HEK293 (cell line): Measurements from ENCODE around the gene KCNB1.
A peak's percentile ranks its signal among the peaks of the same experiment; 100 is the strongest.

ENCODE experiments used
- CTCF ChIA-PET: fragments of 350-600 bp; formaldehyde crosslinking; extraction: SDS; loops from one replicate; lab custom pipeline; 2021; ENCODE audit warnings: antibody characterized with exemption; lab: Yijun Ruan, JAX
- POLR2A ChIA-PET: fragments of 300-600 bp; formaldehyde crosslinking; extraction: SDS; loops from one replicate; lab custom pipeline; 2020; ENCODE audit warnings: antibody characterized with exemption, inconsistent platforms; lab: Yijun Ruan, JAX
- H3K27ac ChIP-seq: fragments of 200-500 bp; sonication (Bioruptor generic); 2 replicates; pipeline ENCODE4 v1.5.1; 2014; ENCODE audit warnings: low read depth, low read length, control low read depth, inconsistent platforms; ENCODE audit errors: extremely low read depth
- H3K36me3 ChIP-seq, 2 experiments: fragments of 200-500 bp in 1 of 2; sonication (Bioruptor generic) in 1 of 2; 1 replicate in 1 of 2; 2 replicates in 1 of 2; pipeline ENCODE4 v1.5.1; 2014 to 2017; ENCODE audit warnings: inconsistent platforms in 2 of 2, low read length in 2 of 2; ENCODE audit not compliant: control insufficient read depth in 2 of 2, insufficient read depth in 1 of 2
- H3K4me1 ChIP-seq: fragments of 200-500 bp; sonication (Bioruptor generic); 2 replicates; pipeline ENCODE4 v1.5.1; 2014; ENCODE audit warnings: mild to moderate bottlenecking, low read length, inconsistent platforms; ENCODE audit not compliant: control insufficient read depth, insufficient read depth
- H3K4me3 ChIP-seq: 2 replicates; pipeline ENCODE4 v1.5.1; 2011; ENCODE audit warnings: low read depth, mild to moderate bottlenecking, control low read depth, low read length, moderate library complexity
- H3K9me3 ChIP-seq: fragments of 200-500 bp; sonication (Bioruptor generic); 2 replicates; pipeline ENCODE4 v1.5.1; 2014; ENCODE audit warnings: low read depth, low read length, inconsistent platforms; ENCODE audit not compliant: control insufficient read depth, insufficient read depth
- FEZF1 ChIP-seq: fragments of 450-650 bp; formaldehyde crosslinking; IDR thresholded peaks from 2 replicates; pipeline ENCODE4 v1.5.1; 2016; ENCODE audit warnings: missing biosample characterization, missing genetic modification characterization
- GLI2 ChIP-seq: fragments of 450-650 bp; formaldehyde crosslinking; IDR thresholded peaks from 2 replicates; pipeline ENCODE4; 2017; ENCODE audit warnings: missing biosample characterization, missing genetic modification characterization, low read depth, borderline replicate concordance
- GLIS1 ChIP-seq: fragments of 450-650 bp; formaldehyde crosslinking; IDR thresholded peaks from 2 replicates; pipeline ENCODE4 v1.5.1; 2016; ENCODE audit warnings: missing biosample characterization, missing genetic modification characterization
- KLF1 ChIP-seq: fragments of 450-650 bp; formaldehyde crosslinking; IDR thresholded peaks from 2 replicates; pipeline ENCODE4 v1.5.1; 2016; ENCODE audit warnings: missing biosample characterization, missing genetic modification characterization
- KLF9 ChIP-seq: fragments of 450-650 bp; formaldehyde crosslinking; IDR thresholded peaks from 2 replicates; pipeline ENCODE4 v1.5.1; 2016; ENCODE audit warnings: missing biosample characterization, missing genetic modification characterization, low read depth
- SP3 ChIP-seq: fragments of 450-650 bp; formaldehyde crosslinking; IDR thresholded peaks from 2 replicates; pipeline ENCODE4 v1.5.1; 2016; ENCODE audit warnings: missing biosample characterization, missing genetic modification characterization
- ZNF19 ChIP-seq: fragments of 450-650 bp; formaldehyde crosslinking; IDR thresholded peaks from 2 replicates; pipeline ENCODE4; 2016; ENCODE audit warnings: missing biosample characterization, missing genetic modification characterization, low read depth
- ZNF2 ChIP-seq: fragments of 450-650 bp; formaldehyde crosslinking; IDR thresholded peaks from 2 replicates; pipeline ENCODE4 v1.5.1; 2016; ENCODE audit warnings: missing biosample characterization, missing genetic modification characterization
- ZNF510 ChIP-seq: fragments of 450-650 bp; formaldehyde crosslinking; IDR thresholded peaks from 2 replicates; pipeline ENCODE4 v1.5.1; 2018; ENCODE audit warnings: mild to moderate bottlenecking, missing genetic modification characterization, missing biosample characterization; ENCODE audit not compliant: insufficient replicate concordance
- ZNF558 ChIP-seq: fragments of 450-650 bp; formaldehyde crosslinking; IDR thresholded peaks from 2 replicates; pipeline ENCODE4 v1.5.1; 2016; ENCODE audit warnings: missing biosample characterization, missing genetic modification characterization
- ZNF596 ChIP-seq: fragments of 450-650 bp; IDR thresholded peaks from 2 replicates; pipeline ENCODE4 v1.5.0; 2018; ENCODE audit warnings: missing biosample characterization, mild to moderate bottlenecking, missing genetic modification characterization, moderate library complexity
- ZNF600 ChIP-seq: fragments of 450-650 bp; formaldehyde crosslinking; IDR thresholded peaks from 2 replicates; pipeline ENCODE4 v1.5.1; 2016; ENCODE audit warnings: missing biosample characterization, missing genetic modification characterization
- ZNF654 ChIP-seq: fragments of 450-650 bp; formaldehyde crosslinking; IDR thresholded peaks from 2 replicates; pipeline ENCODE4 v1.5.1; 2016; ENCODE audit warnings: low read depth, missing biosample characterization, missing genetic modification characterization
- ZNF664 ChIP-seq: fragments of 450-650 bp; formaldehyde crosslinking; IDR thresholded peaks from 2 replicates; pipeline ENCODE4 v1.5.1; 2016; ENCODE audit warnings: missing biosample characterization, missing genetic modification characterization
- ZNF791 ChIP-seq: fragments of 450-650 bp; formaldehyde crosslinking; IDR thresholded peaks from 2 replicates; pipeline ENCODE4 v1.5.1; 2016; ENCODE audit warnings: missing biosample characterization, missing genetic modification characterization
- TF ChIP-seq, protein P1 (sequence below): fragments of 450-650 bp; formaldehyde crosslinking; IDR thresholded peaks from 2 replicates; pipeline ENCODE4 v1.5.1; 2016; ENCODE audit warnings: missing biosample characterization, missing genetic modification characterization
- TF ChIP-seq, protein P2 (sequence below): fragments of 450-650 bp; formaldehyde crosslinking; conservative IDR thresholded peaks from 2 replicates; pipeline ENCODE4 v1.5.1; 2016; ENCODE audit warnings: low read depth, missing biosample characterization, missing genetic modification characterization
- TF ChIP-seq, protein P3 (sequence below): fragments of 450-650 bp; formaldehyde crosslinking; IDR thresholded peaks from 2 replicates; pipeline ENCODE4 v1.5.1; 2016; ENCODE audit warnings: missing biosample characterization, missing genetic modification characterization, low read depth
- TF ChIP-seq, protein P4 (sequence below): fragments of 450-650 bp; formaldehyde crosslinking; IDR thresholded peaks from 2 replicates; pipeline ENCODE4 v1.5.1; 2016; ENCODE audit warnings: missing biosample characterization, missing genetic modification characterization
- TF ChIP-seq, protein P5 (sequence below): fragments of 450-650 bp; formaldehyde crosslinking; IDR thresholded peaks from 2 replicates; pipeline ENCODE4 v1.5.1; 2016; ENCODE audit warnings: missing biosample characterization, missing genetic modification characterization

KCNB1 gene

DNA sequence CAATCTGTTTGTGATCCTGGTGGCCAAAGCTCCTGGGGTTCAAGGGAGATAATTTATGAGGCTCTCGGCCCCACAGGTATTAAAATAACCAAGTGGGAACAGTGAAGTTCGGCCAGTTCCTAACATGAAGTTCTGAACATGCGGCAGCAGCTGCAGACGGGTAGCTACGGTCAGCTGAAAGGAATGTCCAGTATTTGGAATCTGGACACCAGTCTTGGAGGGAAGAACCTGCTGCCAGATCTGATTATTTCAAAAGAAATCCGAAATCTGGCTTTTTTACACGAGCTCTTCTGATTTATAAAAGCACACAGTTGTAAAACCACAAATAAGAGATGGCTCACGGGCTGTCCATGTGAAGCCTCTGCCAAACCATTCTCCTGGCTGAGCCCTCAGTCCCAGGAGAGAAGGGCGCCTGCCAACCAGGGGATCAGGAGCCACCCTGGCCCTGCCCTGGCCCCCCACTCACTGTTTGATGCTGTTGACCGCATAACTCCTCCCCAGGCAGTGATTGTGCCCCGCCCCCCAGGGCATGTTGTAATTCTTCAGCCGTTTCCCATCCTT is 28.2 kb upstream of the KCNB1 start:
- ChIA-PET CTCF (interaction anchor here (0.5 to 6.9 kb wide), 12 partner anchors 10 to 805 kb away, joined by 3 to 83 read pairs (median 3); no protein-coding TSS in a partner anchor), POLR2A (no interaction called here)
- H3K9me3 ChIP-seq, result no peaks in the 10 kb centered on the region

DNA sequence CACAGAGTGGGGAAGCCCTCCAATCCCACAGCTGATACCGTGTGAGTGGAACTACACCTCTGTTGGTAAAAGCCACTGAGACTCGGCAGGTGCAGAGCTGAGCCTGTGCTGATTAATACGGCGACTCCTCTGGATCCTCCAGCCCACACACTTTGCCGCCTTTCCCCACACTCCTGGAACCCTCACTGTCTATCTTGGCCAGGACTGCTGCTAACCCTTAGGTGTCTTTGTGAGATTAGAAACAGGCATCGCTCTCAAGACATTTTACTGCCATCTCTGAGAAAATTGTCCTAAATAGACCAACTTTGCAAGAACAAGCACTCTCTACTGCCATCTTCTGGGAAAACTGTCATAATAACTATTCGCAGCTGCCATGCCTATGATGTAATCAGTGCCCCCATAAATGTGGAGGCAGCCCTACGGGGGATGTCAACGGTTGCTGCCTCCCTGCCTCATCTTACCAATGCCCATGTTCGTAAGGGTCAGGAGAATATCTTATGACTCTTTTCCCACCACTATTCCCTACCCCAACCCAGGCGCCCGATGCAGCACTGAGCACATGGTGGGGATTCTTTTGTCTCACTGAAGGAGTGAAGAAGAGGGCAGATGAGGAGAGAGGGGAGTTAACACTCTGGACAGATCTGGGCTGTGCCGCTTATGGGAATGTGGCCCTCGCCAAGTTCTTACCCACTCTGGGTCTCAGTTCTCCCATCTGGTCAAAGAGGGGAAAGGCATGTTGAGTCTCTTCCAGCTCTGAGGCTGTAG is 26.1 kb upstream of the KCNB1 start:
- no peaks in the 10 kb centered on the region for H3K9me3 ChIP-seq
- CTCF ChIA-PET, result interaction anchor here (0.6 to 6.9 kb wide), 20 partner anchors 11 to 548 kb away, joined by 3 to 83 read pairs (median 4); partner anchors contain the start of gene KCNB1
- POLR2A ChIA-PET, result interaction anchor here (0.9 kb wide), 1 partner anchor 163 kb away, joined by 3 read pairs; no protein-coding TSS in a partner anchor
- H3K27ac ChIP-seq, result no peak overlapping the region
- H3K4me1 ChIP-seq, result no peaks in the 10 kb centered on the region
- no peak overlapping the region for H3K4me3 ChIP-seq
- H3K36me3 ChIP-seq, result no peaks in the 10 kb centered on the region
- TF ChIP-seq FEZF1 (tag by site-specific recombination) (no peak), SP3 (tag by site-specific recombination) (no peak), ZNF19 (tag by site-specific recombination) (no peak), ZNF558 (tag by site-specific recombination) (no peak), ZNF791 (no peak), ZNF596 (tag by site-specific recombination) (no peak), GLI2 (tag by site-specific recombination) (no peak), ZNF2 (tag by site-specific recombination) (no peak), ZNF510 (tag by site-specific recombination) (no peak), KLF1 (no peak), ZNF664 (no peak), ZNF654 (tag by site-specific recombination) (peak; percentile 89)
- TF ChIP-seq, protein P1, sequence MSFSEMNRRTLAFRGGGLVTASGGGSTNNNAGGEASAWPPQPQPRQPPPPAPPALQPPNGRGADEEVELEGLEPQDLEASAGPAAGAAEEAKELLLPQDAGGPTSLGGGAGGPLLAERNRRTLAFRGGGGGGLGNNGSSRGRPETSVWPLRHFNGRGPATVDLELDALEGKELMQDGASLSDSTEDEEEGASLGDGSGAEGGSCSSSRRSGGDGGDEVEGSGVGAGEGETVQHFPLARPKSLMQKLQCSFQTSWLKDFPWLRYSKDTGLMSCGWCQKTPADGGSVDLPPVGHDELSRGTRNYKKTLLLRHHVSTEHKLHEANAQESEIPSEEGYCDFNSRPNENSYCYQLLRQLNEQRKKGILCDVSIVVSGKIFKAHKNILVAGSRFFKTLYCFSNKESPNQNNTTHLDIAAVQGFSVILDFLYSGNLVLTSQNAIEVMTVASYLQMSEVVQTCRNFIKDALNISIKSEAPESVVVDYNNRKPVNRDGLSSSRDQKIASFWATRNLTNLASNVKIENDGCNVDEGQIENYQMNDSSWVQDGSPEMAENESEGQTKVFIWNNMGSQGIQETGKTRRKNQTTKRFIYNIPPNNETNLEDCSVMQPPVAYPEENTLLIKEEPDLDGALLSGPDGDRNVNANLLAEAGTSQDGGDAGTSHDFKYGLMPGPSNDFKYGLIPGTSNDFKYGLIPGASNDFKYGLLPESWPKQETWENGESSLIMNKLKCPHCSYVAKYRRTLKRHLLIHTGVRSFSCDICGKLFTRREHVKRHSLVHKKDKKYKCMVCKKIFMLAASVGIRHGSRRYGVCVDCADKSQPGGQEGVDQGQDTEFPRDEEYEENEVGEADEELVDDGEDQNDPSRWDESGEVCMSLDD (tag by site-specific recombination), result peak; percentile 57; the same call in 1 of the 2 replicates
- TF ChIP-seq, protein P2, sequence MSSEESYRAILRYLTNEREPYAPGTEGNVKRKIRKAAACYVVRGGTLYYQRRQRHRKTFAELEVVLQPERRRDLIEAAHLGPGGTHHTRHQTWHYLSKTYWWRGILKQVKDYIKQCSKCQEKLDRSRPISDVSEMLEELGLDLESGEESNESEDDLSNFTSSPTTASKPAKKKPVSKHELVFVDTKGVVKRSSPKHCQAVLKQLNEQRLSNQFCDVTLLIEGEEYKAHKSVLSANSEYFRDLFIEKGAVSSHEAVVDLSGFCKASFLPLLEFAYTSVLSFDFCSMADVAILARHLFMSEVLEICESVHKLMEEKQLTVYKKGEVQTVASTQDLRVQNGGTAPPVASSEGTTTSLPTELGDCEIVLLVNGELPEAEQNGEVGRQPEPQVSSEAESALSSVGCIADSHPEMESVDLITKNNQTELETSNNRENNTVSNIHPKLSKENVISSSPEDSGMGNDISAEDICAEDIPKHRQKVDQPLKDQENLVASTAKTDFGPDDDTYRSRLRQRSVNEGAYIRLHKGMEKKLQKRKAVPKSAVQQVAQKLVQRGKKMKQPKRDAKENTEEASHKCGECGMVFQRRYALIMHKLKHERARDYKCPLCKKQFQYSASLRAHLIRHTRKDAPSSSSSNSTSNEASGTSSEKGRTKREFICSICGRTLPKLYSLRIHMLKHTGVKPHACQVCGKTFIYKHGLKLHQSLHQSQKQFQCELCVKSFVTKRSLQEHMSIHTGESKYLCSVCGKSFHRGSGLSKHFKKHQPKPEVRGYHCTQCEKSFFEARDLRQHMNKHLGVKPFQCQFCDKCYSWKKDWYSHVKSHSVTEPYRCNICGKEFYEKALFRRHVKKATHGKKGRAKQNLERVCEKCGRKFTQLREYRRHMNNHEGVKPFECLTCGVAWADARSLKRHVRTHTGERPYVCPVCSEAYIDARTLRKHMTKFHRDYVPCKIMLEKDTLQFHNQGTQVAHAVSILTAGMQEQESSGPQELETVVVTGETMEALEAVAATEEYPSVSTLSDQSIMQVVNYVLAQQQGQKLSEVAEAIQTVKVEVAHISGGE (tag by site-specific recombination), result no peak
- TF ChIP-seq, protein P3, sequence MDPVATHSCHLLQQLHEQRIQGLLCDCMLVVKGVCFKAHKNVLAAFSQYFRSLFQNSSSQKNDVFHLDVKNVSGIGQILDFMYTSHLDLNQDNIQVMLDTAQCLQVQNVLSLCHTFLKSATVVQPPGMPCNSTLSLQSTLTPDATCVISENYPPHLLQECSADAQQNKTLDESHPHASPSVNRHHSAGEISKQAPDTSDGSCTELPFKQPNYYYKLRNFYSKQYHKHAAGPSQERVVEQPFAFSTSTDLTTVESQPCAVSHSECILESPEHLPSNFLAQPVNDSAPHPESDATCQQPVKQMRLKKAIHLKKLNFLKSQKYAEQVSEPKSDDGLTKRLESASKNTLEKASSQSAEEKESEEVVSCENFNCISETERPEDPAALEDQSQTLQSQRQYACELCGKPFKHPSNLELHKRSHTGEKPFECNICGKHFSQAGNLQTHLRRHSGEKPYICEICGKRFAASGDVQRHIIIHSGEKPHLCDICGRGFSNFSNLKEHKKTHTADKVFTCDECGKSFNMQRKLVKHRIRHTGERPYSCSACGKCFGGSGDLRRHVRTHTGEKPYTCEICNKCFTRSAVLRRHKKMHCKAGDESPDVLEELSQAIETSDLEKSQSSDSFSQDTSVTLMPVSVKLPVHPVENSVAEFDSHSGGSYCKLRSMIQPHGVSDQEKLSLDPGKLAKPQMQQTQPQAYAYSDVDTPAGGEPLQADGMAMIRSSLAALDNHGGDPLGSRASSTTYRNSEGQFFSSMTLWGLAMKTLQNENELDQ (tag by site-specific recombination), result no peak
- TF ChIP-seq, protein P4, sequence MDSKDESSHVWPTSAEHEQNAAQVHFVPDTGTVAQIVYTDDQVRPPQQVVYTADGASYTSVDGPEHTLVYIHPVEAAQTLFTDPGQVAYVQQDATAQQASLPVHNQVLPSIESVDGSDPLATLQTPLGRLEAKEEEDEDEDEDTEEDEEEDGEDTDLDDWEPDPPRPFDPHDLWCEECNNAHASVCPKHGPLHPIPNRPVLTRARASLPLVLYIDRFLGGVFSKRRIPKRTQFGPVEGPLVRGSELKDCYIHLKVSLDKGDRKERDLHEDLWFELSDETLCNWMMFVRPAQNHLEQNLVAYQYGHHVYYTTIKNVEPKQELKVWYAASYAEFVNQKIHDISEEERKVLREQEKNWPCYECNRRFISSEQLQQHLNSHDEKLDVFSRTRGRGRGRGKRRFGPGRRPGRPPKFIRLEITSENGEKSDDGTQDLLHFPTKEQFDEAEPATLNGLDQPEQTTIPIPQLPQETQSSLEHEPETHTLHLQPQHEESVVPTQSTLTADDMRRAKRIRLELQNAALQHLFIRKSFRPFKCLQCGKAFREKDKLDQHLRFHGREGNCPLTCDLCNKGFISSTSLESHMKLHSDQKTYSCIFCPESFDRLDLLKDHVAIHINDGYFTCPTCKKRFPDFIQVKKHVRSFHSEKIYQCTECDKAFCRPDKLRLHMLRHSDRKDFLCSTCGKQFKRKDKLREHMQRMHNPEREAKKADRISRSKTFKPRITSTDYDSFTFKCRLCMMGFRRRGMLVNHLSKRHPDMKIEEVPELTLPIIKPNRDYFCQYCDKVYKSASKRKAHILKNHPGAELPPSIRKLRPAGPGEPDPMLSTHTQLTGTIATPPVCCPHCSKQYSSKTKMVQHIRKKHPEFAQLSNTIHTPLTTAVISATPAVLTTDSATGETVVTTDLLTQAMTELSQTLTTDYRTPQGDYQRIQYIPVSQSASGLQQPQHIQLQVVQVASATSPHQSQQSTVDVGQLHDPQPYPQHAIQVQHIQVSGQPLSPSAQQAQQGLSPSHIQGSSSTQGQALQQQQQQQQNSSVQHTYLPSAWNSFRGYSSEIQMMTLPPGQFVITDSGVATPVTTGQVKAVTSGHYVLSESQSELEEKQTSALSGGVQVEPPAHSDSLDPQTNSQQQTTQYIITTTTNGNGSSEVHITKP (tag by site-specific recombination), result no peak
- TF ChIP-seq, protein P5, sequence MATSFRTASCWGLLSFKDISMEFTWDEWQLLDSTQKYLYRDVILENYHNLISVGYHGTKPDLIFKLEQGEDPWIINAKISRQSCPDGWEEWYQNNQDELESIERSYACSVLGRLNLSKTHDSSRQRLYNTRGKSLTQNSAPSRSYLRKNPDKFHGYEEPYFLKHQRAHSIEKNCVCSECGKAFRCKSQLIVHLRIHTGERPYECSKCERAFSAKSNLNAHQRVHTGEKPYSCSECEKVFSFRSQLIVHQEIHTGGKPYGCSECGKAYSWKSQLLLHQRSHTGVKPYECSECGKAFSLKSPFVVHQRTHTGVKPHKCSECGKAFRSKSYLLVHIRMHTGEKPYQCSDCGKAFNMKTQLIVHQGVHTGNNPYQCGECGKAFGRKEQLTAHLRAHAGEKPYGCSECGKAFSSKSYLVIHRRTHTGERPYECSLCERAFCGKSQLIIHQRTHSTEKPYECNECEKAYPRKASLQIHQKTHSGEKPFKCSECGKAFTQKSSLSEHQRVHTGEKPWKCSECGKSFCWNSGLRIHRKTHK (tag by site-specific recombination), result no peak

More for the DNA sequence above, 28.2 kb upstream of the KCNB1 start:
- no peaks in the 10 kb centered on the region for H3K36me3 ChIP-seq
- H3K4me1 ChIP-seq, result no peaks in the 10 kb centered on the region
- no peak overlapping the region for H3K27ac ChIP-seq
- no peak overlapping the region for H3K4me3 ChIP-seq
- peak; percentile 39; the same call in 1 of the 2 replicates for TF ChIP-seq GLIS1 (tag by site-specific recombination)
- TF ChIP-seq ZNF600 (tag by site-specific recombination), result no peak
- peak; percentile 45; the same call in 1 of the 2 replicates for TF ChIP-seq KLF9 (tag by site-specific recombination)
